ENCODE results near the gene MEI1. TPM values are rescaled to one million over a fixed set of nuclear protein-coding genes. Genes with fewer than 3 reads are reported as not detected.

Gene MEI1
- total RNA-seq, 1 experiment from 2014 or later, result 0.24 TPM

GRCh38 chr22:41672780-41673509 lies 26.4 kb upstream of the MEI1 start:
- no TSS peak for BruUV-seq (replicated peaks)
- peak; percentile 24 for DNase-seq (ENCODE audit: low spot score)
- Histone ChIP-seq H3K4me3 (ENCODE audit: low read depth, low read length, poor library complexity, severe bottlenecking) (no peak overlapping the region), H3K27ac (ENCODE audit: low read depth, low read length, poor library complexity, severe bottlenecking) (no peak overlapping the region), H3K27me3 (replicated peaks; ENCODE audit: insufficient read depth, low read depth, low read length, poor library complexity) (no peaks in the 10 kb centered on the region), H3K4me1 (ENCODE audit: insufficient read depth, low read length, poor library complexity, severe bottlenecking) (no peaks in the 10 kb centered on the region), H3K9me3 (ENCODE audit: low read depth, low read length, poor library complexity, severe bottlenecking) (no peaks in the 10 kb centered on the region), H3K36me3 (ENCODE audit: insufficient read depth, low read length, poor library complexity, severe bottlenecking) (peaks cover 28% of the 10 kb centered on the region)
- no peak for TF ChIP-seq EZH2 (IDR thresholded peaks at IDR 0.05; ENCODE audit: borderline replicate concordance, low read depth, low read length, poor library complexity, severe bottlenecking)
- TF ChIP-seq, protein P1, sequence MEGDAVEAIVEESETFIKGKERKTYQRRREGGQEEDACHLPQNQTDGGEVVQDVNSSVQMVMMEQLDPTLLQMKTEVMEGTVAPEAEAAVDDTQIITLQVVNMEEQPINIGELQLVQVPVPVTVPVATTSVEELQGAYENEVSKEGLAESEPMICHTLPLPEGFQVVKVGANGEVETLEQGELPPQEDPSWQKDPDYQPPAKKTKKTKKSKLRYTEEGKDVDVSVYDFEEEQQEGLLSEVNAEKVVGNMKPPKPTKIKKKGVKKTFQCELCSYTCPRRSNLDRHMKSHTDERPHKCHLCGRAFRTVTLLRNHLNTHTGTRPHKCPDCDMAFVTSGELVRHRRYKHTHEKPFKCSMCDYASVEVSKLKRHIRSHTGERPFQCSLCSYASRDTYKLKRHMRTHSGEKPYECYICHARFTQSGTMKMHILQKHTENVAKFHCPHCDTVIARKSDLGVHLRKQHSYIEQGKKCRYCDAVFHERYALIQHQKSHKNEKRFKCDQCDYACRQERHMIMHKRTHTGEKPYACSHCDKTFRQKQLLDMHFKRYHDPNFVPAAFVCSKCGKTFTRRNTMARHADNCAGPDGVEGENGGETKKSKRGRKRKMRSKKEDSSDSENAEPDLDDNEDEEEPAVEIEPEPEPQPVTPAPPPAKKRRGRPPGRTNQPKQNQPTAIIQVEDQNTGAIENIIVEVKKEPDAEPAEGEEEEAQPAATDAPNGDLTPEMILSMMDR (conservative IDR thresholded peaks at IDR 0.05; ENCODE audit: low read depth, low read length), result peak; percentile 54
- ChIA-PET POLR2A (ENCODE audit: low non-redundant PET) (no interaction called here), CTCF (no interaction called here)
- intact Hi-C loops (cut with micrococcal nuclease; ENCODE audit: unreplicated experiment), result no loop called here

GRCh38 chr22:41674846-41675340 lies 24.4 kb upstream of the MEI1 start:
- TF ChIP-seq, protein P1 (conservative IDR thresholded peaks at IDR 0.05; ENCODE audit: low read depth, low read length), result no peak
- no peak for TF ChIP-seq EZH2 (IDR thresholded peaks at IDR 0.05; ENCODE audit: borderline replicate concordance, low read depth, low read length, poor library complexity, severe bottlenecking)
- no peak overlapping the region for H3K4me3 ChIP-seq (ENCODE audit: low read depth, low read length, poor library complexity, severe bottlenecking)
- no peak overlapping the region for H3K27ac ChIP-seq (ENCODE audit: low read depth, low read length, poor library complexity, severe bottlenecking)
- BruUV-seq (replicated peaks), result no TSS peak
- ChIA-PET CTCF (interaction anchor here (0.6 kb wide), 1 partner anchor 67 kb away, joined by 3 read pairs; no protein-coding TSS in a partner anchor), POLR2A (ENCODE audit: low non-redundant PET) (no interaction called here)
- no peaks in the 10 kb centered on the region for H3K27me3 ChIP-seq (replicated peaks; ENCODE audit: insufficient read depth, low read depth, low read length, poor library complexity)
- H3K9me3 ChIP-seq (ENCODE audit: low read depth, low read length, poor library complexity, severe bottlenecking), result no peaks in the 10 kb centered on the region
- H3K4me1 ChIP-seq (ENCODE audit: insufficient read depth, low read length, poor library complexity, severe bottlenecking), result no peaks in the 10 kb centered on the region
- intact Hi-C loops (cut with micrococcal nuclease; ENCODE audit: unreplicated experiment), result no loop called here
- peaks cover 42% of the 10 kb centered on the region for H3K36me3 ChIP-seq (ENCODE audit: insufficient read depth, low read length, poor library complexity, severe bottlenecking)
- no peak for DNase-seq (ENCODE audit: low spot score)

GRCh38 chr22:41676134-41676533 lies 23.2 kb upstream of the MEI1 start:
- CTCF ChIA-PET, result no interaction called here
- no peak for DNase-seq (ENCODE audit: low spot score)
- H3K36me3 ChIP-seq (ENCODE audit: insufficient read depth, low read length, poor library complexity, severe bottlenecking), result peaks cover 51% of the 10 kb centered on the region
- no peak overlapping the region for H3K27ac ChIP-seq (ENCODE audit: low read depth, low read length, poor library complexity, severe bottlenecking)
- H3K4me3 ChIP-seq (ENCODE audit: low read depth, low read length, poor library complexity, severe bottlenecking), result no peak overlapping the region
- H3K27me3 ChIP-seq (replicated peaks; ENCODE audit: insufficient read depth, low read depth, low read length, poor library complexity), result no peaks in the 10 kb centered on the region
- no peaks in the 10 kb centered on the region for H3K4me1 ChIP-seq (ENCODE audit: insufficient read depth, low read length, poor library complexity, severe bottlenecking)
- no TSS peak for BruUV-seq (replicated peaks)
- intact Hi-C loops (cut with micrococcal nuclease; ENCODE audit: unreplicated experiment), result no loop called here
- POLR2A ChIA-PET (ENCODE audit: low non-redundant PET), result no interaction called here
- no peaks in the 10 kb centered on the region for H3K9me3 ChIP-seq (ENCODE audit: low read depth, low read length, poor library complexity, severe bottlenecking)
- TF ChIP-seq, protein P1 (conservative IDR thresholded peaks at IDR 0.05; ENCODE audit: low read depth, low read length), result no peak
- no peak for TF ChIP-seq EZH2 (IDR thresholded peaks at IDR 0.05; ENCODE audit: borderline replicate concordance, low read depth, low read length, poor library complexity, severe bottlenecking)

Measured in A673 (cell line).